Activated CD8-positive, alpha-beta memory T cell treated with anti-CD3 and anti-CD28 coated beads for 4 hours (primary cell): Measurements from ENCODE around the gene HNRNPU.
A peak's percentile ranks its signal among the peaks of the same experiment; 100 is the strongest.

Source experiments
- DNase-seq, 2 donors: peaks; one replicate each; pipeline ENCODE4 v3.0.0-alpha.2; 2020; ENCODE audit warnings: low read depth in 2 of 2

Gene HNRNPU

GRCh38 chr1:244864253-244865027, at the start of gene HNRNPU:
Gene HNRNPU (minus strand): TSS chr1:244864543. CDS start chr1:244864307, 236 bp downstream.
- peak; percentile 89 to 92 for DNase-seq

- no peak for DNase-seq
Measured at GRCh38 chr1:244913806-244914205, 49.5 kb upstream of the HNRNPU start.

- DNase-seq: no peak
Measured at GRCh38 chr1:244904119-244904518, 39.8 kb upstream of the HNRNPU start.

- DNase-seq: no peak
Measured at GRCh38 chr1:244901400-244902015, 37.2 kb upstream of the HNRNPU start.

GRCh38 chr1:244897476-244898254, 33.3 kb upstream of the HNRNPU start:
- no peak for DNase-seq

GRCh38 chr1:244896550-244896949, 32.2 kb upstream of the HNRNPU start:
- no peak for DNase-seq

- DNase-seq: no peak
Measured at GRCh38 chr1:244893836-244894235, 29.5 kb upstream of the HNRNPU start.

GRCh38 chr1:244887281-244887680, 22.9 kb upstream of the HNRNPU start:
- no peak for DNase-seq

- no peak for DNase-seq
Measured at GRCh38 chr1:244881552-244882280, 17.4 kb upstream of the HNRNPU start.

GRCh38 chr1:244878681-244879080, 14.3 kb upstream of the HNRNPU start:
- DNase-seq: no peak

- DNase-seq: no peak
Measured at GRCh38 chr1:244876228-244876910, 12.0 kb upstream of the HNRNPU start.

GRCh38 chr1:244874974-244875579, 10.7 kb upstream of the HNRNPU start:
- DNase-seq: no peak

- no peak for DNase-seq
Measured at GRCh38 chr1:244869950-244870349, 5.6 kb upstream of the HNRNPU start.

GRCh38 chr1:244869364-244869827, 5.1 kb upstream of the HNRNPU start:
- DNase-seq: no peak

GRCh38 chr1:244868484-244869363, 4.4 kb upstream of the HNRNPU start:
- no peak for DNase-seq

GRCh38 chr1:244866355-244866754, 2.0 kb upstream of the HNRNPU start:
- no peak for DNase-seq

GRCh38 chr1:244865820-244866219, 1.5 kb upstream of the HNRNPU start:
- DNase-seq: no peak

- DNase-seq: no peak
Measured at GRCh38 chr1:244865028-244865371, 657 bp upstream of the HNRNPU start.

GRCh38 chr1:244863491-244864252, 671 bp downstream of the HNRNPU start:
- DNase-seq: peak in 1 of 2 donors; percentile 14
